ENCODE data around the gene BTG1. TPM values are rescaled to one million over a fixed set of nuclear protein-coding genes. Genes with fewer than 3 reads are reported as not detected.

Gene BTG1
- total and polyA plus RNA-seq, 2 of the 8 experiments (the other 6 are each of a cell fraction or from before 2014, with no cell fraction given): 17.1 to 32.7 TPM

DNA sequence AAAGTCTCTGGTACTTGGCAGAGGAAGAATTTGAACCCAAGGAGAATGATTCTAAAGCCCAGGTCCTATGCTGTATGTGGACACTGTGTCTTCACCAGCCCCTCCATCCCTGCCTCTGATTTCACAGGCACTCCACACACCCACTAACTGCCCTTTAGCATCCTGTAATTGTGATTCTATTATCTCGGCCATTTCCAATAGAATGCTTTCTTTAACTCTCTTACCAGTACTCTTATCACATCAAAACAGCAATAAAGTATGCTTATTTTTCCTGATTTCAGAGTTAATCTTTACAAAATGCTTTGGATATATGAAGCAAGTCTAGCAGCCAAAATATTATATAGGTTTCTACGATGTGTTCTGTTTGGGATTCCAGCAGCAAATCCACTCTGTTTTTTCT is 37.9 kb upstream of the BTG1 start (continued):
- no peak for TF ChIP-seq GABPA (IDR thresholded peaks at IDR 0.05; ENCODE audit: borderline replicate concordance, insufficient read depth, low read length)
- no peak for TF ChIP-seq TEAD4 (IDR thresholded peaks at IDR 0.05; ENCODE audit: low read depth, low read length)
- TF ChIP-seq ZNF274 (IDR thresholded peaks at IDR 0.05; ENCODE audit: borderline replicate concordance, extremely low read depth, low read length): no peak
- TF ChIP-seq, protein P1, sequence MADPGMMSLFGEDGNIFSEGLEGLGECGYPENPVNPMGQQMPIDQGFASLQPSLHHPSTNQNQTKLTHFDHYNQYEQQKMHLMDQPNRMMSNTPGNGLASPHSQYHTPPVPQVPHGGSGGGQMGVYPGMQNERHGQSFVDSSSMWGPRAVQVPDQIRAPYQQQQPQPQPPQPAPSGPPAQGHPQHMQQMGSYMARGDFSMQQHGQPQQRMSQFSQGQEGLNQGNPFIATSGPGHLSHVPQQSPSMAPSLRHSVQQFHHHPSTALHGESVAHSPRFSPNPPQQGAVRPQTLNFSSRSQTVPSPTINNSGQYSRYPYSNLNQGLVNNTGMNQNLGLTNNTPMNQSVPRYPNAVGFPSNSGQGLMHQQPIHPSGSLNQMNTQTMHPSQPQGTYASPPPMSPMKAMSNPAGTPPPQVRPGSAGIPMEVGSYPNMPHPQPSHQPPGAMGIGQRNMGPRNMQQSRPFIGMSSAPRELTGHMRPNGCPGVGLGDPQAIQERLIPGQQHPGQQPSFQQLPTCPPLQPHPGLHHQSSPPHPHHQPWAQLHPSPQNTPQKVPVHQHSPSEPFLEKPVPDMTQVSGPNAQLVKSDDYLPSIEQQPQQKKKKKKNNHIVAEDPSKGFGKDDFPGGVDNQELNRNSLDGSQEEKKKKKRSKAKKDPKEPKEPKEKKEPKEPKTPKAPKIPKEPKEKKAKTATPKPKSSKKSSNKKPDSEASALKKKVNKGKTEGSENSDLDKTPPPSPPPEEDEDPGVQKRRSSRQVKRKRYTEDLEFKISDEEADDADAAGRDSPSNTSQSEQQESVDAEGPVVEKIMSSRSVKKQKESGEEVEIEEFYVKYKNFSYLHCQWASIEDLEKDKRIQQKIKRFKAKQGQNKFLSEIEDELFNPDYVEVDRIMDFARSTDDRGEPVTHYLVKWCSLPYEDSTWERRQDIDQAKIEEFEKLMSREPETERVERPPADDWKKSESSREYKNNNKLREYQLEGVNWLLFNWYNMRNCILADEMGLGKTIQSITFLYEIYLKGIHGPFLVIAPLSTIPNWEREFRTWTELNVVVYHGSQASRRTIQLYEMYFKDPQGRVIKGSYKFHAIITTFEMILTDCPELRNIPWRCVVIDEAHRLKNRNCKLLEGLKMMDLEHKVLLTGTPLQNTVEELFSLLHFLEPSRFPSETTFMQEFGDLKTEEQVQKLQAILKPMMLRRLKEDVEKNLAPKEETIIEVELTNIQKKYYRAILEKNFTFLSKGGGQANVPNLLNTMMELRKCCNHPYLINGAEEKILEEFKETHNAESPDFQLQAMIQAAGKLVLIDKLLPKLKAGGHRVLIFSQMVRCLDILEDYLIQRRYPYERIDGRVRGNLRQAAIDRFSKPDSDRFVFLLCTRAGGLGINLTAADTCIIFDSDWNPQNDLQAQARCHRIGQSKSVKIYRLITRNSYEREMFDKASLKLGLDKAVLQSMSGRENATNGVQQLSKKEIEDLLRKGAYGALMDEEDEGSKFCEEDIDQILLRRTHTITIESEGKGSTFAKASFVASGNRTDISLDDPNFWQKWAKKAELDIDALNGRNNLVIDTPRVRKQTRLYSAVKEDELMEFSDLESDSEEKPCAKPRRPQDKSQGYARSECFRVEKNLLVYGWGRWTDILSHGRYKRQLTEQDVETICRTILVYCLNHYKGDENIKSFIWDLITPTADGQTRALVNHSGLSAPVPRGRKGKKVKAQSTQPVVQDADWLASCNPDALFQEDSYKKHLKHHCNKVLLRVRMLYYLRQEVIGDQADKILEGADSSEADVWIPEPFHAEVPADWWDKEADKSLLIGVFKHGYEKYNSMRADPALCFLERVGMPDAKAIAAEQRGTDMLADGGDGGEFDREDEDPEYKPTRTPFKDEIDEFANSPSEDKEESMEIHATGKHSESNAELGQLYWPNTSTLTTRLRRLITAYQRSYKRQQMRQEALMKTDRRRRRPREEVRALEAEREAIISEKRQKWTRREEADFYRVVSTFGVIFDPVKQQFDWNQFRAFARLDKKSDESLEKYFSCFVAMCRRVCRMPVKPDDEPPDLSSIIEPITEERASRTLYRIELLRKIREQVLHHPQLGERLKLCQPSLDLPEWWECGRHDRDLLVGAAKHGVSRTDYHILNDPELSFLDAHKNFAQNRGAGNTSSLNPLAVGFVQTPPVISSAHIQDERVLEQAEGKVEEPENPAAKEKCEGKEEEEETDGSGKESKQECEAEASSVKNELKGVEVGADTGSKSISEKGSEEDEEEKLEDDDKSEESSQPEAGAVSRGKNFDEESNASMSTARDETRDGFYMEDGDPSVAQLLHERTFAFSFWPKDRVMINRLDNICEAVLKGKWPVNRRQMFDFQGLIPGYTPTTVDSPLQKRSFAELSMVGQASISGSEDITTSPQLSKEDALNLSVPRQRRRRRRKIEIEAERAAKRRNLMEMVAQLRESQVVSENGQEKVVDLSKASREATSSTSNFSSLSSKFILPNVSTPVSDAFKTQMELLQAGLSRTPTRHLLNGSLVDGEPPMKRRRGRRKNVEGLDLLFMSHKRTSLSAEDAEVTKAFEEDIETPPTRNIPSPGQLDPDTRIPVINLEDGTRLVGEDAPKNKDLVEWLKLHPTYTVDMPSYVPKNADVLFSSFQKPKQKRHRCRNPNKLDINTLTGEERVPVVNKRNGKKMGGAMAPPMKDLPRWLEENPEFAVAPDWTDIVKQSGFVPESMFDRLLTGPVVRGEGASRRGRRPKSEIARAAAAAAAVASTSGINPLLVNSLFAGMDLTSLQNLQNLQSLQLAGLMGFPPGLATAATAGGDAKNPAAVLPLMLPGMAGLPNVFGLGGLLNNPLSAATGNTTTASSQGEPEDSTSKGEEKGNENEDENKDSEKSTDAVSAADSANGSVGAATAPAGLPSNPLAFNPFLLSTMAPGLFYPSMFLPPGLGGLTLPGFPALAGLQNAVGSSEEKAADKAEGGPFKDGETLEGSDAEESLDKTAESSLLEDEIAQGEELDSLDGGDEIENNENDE (IDR thresholded peaks at IDR 0.05; ENCODE audit: insufficient replicate concordance, low read length): no peak
- no peak for TF ChIP-seq RXRA (IDR thresholded peaks at IDR 0.05; ENCODE audit: insufficient read depth, low read depth, low read length)
- TF ChIP-seq SIRT6 (IDR thresholded peaks at IDR 0.05; ENCODE audit: low read length): no peak
